Stimulated activated naive CD8-positive, alpha-beta T cell treated with anti-CD3 and anti-CD28 coated beads, Interleukin-15, amount 100 ng/mL, for 72 hours (primary cell): ENCODE results near the gene TARBP2.
A peak's percentile ranks its signal among the peaks of the same experiment; 100 is the strongest.

Source experiments
- ATAC-seq: fragments of 150-1000 bp; cut with Tn5 transposase; 2 replicates; pipeline ENCODE4 v1.10.0; 2021; ENCODE audit warnings: mild to moderate bottlenecking, moderate library complexity
- DNase-seq, 2 donors: peaks; one replicate each; pipeline ENCODE4 v3.0.0; 2021 to 2022
- H3K27ac Mint-ChIP-seq, 2 donors: one replicate each; pipeline ENCODE4 v1.8.0; 2022; ENCODE audit warnings: mild to moderate bottlenecking in 2 of 2, mixed read lengths in 2 of 2, moderate library complexity in 2 of 2
- H3K27me3 Mint-ChIP-seq: one replicate; pipeline ENCODE4 v1.8.0; 2022; ENCODE audit warnings: mixed read lengths
- H3K4me1 Mint-ChIP-seq: one replicate; pipeline ENCODE4 v1.8.0; 2022; ENCODE audit warnings: mild to moderate bottlenecking, mixed read lengths
- H3K4me3 Mint-ChIP-seq, 2 donors: one replicate each; pipeline ENCODE4 v1.8.0; 2022; ENCODE audit warnings: mild to moderate bottlenecking in 2 of 2, mixed read lengths in 2 of 2, moderate library complexity in 1 of 2
- H3K9me3 Mint-ChIP-seq, 2 donors: one replicate each; pipeline ENCODE4 v1.8.0; 2022; ENCODE audit warnings: mixed read lengths in 2 of 2

Gene TARBP2

GRCh38 chr12:53500142-53500775 lies 824 bp upstream of the TARBP2 start:
- Mint-ChIP-seq H3K27ac (peak overlapping the region; percentile 91 to 99), H3K4me3 (peak overlapping the region; percentile 84 to 95), H3K27me3 (no peaks in the 10 kb centered on the region), H3K4me1 (peaks cover 58% of the 10 kb centered on the region), H3K9me3 (no peaks in the 10 kb centered on the region)
- DNase-seq (no peak), ATAC-seq (no peak)

GRCh38 chr12:53501615-53502181 lies 615 bp downstream of the TARBP2 start:
- Mint-ChIP-seq H3K27me3 (no peaks in the 10 kb centered on the region), H3K4me3 (peak overlapping the region; percentile 84 to 95), H3K27ac (peak overlapping the region; percentile 91 to 99), H3K4me1 (peaks cover 58% of the 10 kb centered on the region), H3K9me3 (no peaks in the 10 kb centered on the region)
- DNase-seq = no peak
- no peak for ATAC-seq

GRCh38 chr12:53502331-53502730 lies 1.2 kb downstream of the TARBP2 start:
- no peaks in the 10 kb centered on the region for H3K27me3 Mint-ChIP-seq
- no peaks in the 10 kb centered on the region for H3K9me3 Mint-ChIP-seq
- peaks cover 55% of the 10 kb centered on the region for H3K4me1 Mint-ChIP-seq
- no peak overlapping the region for H3K27ac Mint-ChIP-seq
- H3K4me3 Mint-ChIP-seq = peak overlapping the region; percentile 84 to 95
- ATAC-seq (no peak), DNase-seq (no peak)

GRCh38 chr12:53502983-53503728 lies 2.1 kb downstream of the TARBP2 start:
- no peak overlapping the region for H3K27ac Mint-ChIP-seq
- DNase-seq (no peak), ATAC-seq (no peak)
- no peaks in the 10 kb centered on the region for H3K27me3 Mint-ChIP-seq
- H3K9me3 Mint-ChIP-seq = no peaks in the 10 kb centered on the region
- H3K4me1 Mint-ChIP-seq = peaks cover 46% of the 10 kb centered on the region
- H3K4me3 Mint-ChIP-seq = peak overlapping the region in 1 of 2 donors; percentile 45

- H3K27me3 Mint-ChIP-seq = no peaks in the 10 kb centered on the region
- ATAC-seq = no peak
- H3K4me1 Mint-ChIP-seq = peaks cover 43% of the 10 kb centered on the region
- DNase-seq = no peak
- H3K9me3 Mint-ChIP-seq = no peaks in the 10 kb centered on the region
- no peak overlapping the region for H3K4me3 Mint-ChIP-seq
- peak overlapping the region; percentile 40 to 95 for H3K27ac Mint-ChIP-seq
These were observed 3.2 kb downstream of the TARBP2 start for GRCh38 chr12:53504004-53504920.

GRCh38 chr12:53505086-53505485 lies 4.0 kb downstream of the TARBP2 start:
- no peak for ATAC-seq
- no peak for DNase-seq
- peak overlapping the region in 1 of 2 donors; percentile 95 for H3K27ac Mint-ChIP-seq
- peaks cover 38% of the 10 kb centered on the region for H3K4me1 Mint-ChIP-seq
- no peaks in the 10 kb centered on the region for H3K9me3 Mint-ChIP-seq
- H3K4me3 Mint-ChIP-seq = no peak overlapping the region
- H3K27me3 Mint-ChIP-seq = no peaks in the 10 kb centered on the region

- no peaks in the 10 kb centered on the region for H3K27me3 Mint-ChIP-seq
- DNase-seq = no peak
- peak overlapping the region in 1 of 2 donors; percentile 8 for H3K4me3 Mint-ChIP-seq
- peaks cover 35% of the 10 kb centered on the region for H3K4me1 Mint-ChIP-seq
- no peaks in the 10 kb centered on the region for H3K9me3 Mint-ChIP-seq
- no peak for ATAC-seq
- H3K27ac Mint-ChIP-seq = peak overlapping the region in 1 of 2 donors; percentile 74
These were observed 4.7 kb downstream of the TARBP2 start for GRCh38 chr12:53505555-53506449.

GRCh38 chr12:53506450-53506785 lies 5.3 kb downstream of the TARBP2 start:
- ATAC-seq (no peak), DNase-seq (no peak)
- H3K27me3 Mint-ChIP-seq = no peaks in the 10 kb centered on the region
- H3K9me3 Mint-ChIP-seq = no peaks in the 10 kb centered on the region
- no peak overlapping the region for H3K4me3 Mint-ChIP-seq
- H3K4me1 Mint-ChIP-seq = peaks cover 35% of the 10 kb centered on the region
- H3K27ac Mint-ChIP-seq = no peak overlapping the region

GRCh38 chr12:53506881-53507602 lies 6.0 kb downstream of the TARBP2 start, which contains the start of gene NPFF:
Gene NPFF (minus strand): TSS chr12:53507484. CDS start chr12:53507474, 10 bp downstream.
- H3K9me3 Mint-ChIP-seq = no peaks in the 10 kb centered on the region
- H3K27me3 Mint-ChIP-seq = no peaks in the 10 kb centered on the region
- peak within 1 kb of the TSS in 1 of 2 donors; percentile 24 for H3K27ac Mint-ChIP-seq
- no peak for ATAC-seq
- H3K4me1 Mint-ChIP-seq = peaks cover 30% of the 10 kb centered on the region
- H3K4me3 Mint-ChIP-seq = no peak within 1 kb of the TSS
- peak in 1 of 2 donors; percentile 8 for DNase-seq

- DNase-seq (no peak), ATAC-seq (no peak)
- Mint-ChIP-seq H3K27me3 (no peaks in the 10 kb centered on the region), H3K9me3 (no peaks in the 10 kb centered on the region), H3K4me3 (no peak overlapping the region), H3K4me1 (peaks cover 25% of the 10 kb centered on the region), H3K27ac (peak overlapping the region in 1 of 2 donors; percentile 24)
These were observed 6.5 kb downstream of the TARBP2 start for GRCh38 chr12:53507603-53507885.

GRCh38 chr12:53508534-53509170 lies 7.6 kb downstream of the TARBP2 start:
- peak overlapping the region in 1 of 2 donors; percentile 72 for H3K27ac Mint-ChIP-seq
- H3K9me3 Mint-ChIP-seq = no peaks in the 10 kb centered on the region
- H3K27me3 Mint-ChIP-seq = no peaks in the 10 kb centered on the region
- peak; percentile 80 to 85 for DNase-seq
- peaks cover 20% of the 10 kb centered on the region for H3K4me1 Mint-ChIP-seq
- no peak overlapping the region for H3K4me3 Mint-ChIP-seq
- peak; percentile 96 for ATAC-seq

- Mint-ChIP-seq H3K9me3 (no peaks in the 10 kb centered on the region), H3K4me1 (peaks cover 8% of the 10 kb centered on the region), H3K27me3 (no peaks in the 10 kb centered on the region), H3K27ac (no peak overlapping the region), H3K4me3 (no peak overlapping the region)
- no peak for ATAC-seq
- DNase-seq = no peak
These were observed 9.2 kb downstream of the TARBP2 start for GRCh38 chr12:53510181-53510812.

GRCh38 chr12:53513712-53514410 lies 12.8 kb downstream of the TARBP2 start:
- H3K9me3 Mint-ChIP-seq = no peaks in the 10 kb centered on the region
- DNase-seq (no peak), ATAC-seq (no peak)
- H3K27ac Mint-ChIP-seq = peak overlapping the region in 1 of 2 donors; percentile 4
- peaks cover 2% of the 10 kb centered on the region for H3K4me1 Mint-ChIP-seq
- no peaks in the 10 kb centered on the region for H3K27me3 Mint-ChIP-seq
- no peak overlapping the region for H3K4me3 Mint-ChIP-seq
